ENCODE data around the gene RBM15. TPM values are rescaled to one million over a fixed set of nuclear protein-coding genes. Genes with fewer than 3 reads are reported as not detected.

Gene RBM15
- total RNA-seq, 1 experiment from 2014 or later = 36.1 TPM

DNA sequence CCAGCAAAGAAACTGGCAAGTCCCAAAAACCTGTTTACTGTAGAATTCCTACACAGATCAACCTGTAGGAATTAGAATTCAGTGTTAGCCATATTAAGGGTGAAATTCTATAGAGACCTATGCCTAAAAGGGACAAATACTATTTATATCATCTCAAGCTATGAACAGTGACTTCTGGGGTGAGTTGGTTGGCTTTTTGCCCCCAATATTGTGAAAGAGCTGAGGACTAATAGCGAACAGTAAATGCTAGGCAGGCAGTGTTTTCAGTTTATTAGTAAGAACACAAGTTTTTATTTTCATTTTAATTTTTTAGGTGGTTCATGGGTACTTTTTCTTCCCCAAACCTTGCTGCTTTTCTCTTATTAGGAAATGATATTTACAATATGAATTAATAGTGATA, 36.3 kb downstream of the RBM15 start:
- H3K36me3 Mint-ChIP-seq (ENCODE audit: insufficient read depth, unreplicated experiment) = peaks cover 24% of the 10 kb centered on the region
- BruUV-seq (replicated peaks) = no TSS peak
- intact Hi-C loops (cut with micrococcal nuclease; ENCODE audit: unreplicated experiment) = no loop called here

DNA sequence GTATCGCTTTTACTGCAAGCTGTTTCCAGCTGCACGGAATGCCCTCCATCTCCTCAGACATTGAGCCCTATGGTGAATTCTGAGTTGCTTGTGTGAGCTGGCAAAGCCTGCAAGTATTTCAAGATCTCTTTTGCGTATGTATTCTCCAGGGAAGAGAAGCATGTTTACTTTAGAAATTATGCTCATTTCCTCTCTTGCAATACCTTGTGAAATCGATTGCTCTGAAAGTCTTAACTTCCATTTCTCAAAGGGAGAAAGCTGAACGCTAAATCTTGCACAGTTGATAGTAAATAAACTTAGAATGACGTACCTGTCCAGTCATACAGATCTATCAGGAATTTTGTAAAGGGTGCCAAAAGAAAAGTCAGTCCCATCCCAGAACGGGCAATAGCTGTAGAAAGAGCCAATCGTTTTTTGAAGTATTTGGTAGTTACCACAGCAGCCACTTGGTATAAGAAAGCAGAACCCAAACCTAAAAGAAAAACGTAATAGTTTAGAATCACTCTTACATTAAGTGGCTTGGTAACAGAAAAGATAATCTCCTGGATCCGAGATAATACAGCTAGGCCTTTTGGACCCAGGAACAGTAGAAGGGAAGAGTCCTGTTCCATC, 41.6 kb downstream of the RBM15 start:
- H3K4me3 Mint-ChIP-seq (ENCODE audit: unreplicated experiment) = no peak overlapping the region
- H3K9me3 ChIP-seq = no peaks in the 10 kb centered on the region
- POLR2A ChIA-PET = interaction anchor here (0.5 kb wide), 1 partner anchor 13 kb away, joined by 9 read pairs; no protein-coding TSS in a partner anchor
- H3K4me1 ChIP-seq = no peaks in the 10 kb centered on the region
- H3K4me1 Mint-ChIP-seq (ENCODE audit: low read depth, unreplicated experiment) = no peaks in the 10 kb centered on the region
- no peaks in the 10 kb centered on the region for H3K27me3 Mint-ChIP-seq (ENCODE audit: insufficient read depth, unreplicated experiment)
- no peak overlapping the region for H3K27ac Mint-ChIP-seq (ENCODE audit: unreplicated experiment)
- H3K9me3 Mint-ChIP-seq (ENCODE audit: unreplicated experiment) = no peaks in the 10 kb centered on the region
- H3K4me3 ChIP-seq (ENCODE audit: low read depth, low read length) = no peak overlapping the region
- DNase-seq = no peak
- H3K27me3 ChIP-seq (replicated peaks; ENCODE audit: control insufficient read depth, insufficient read depth, low read length) = no peaks in the 10 kb centered on the region
- no TSS peak for BruUV-seq (replicated peaks)
- H3K36me3 Mint-ChIP-seq (ENCODE audit: insufficient read depth, unreplicated experiment) = peaks cover 5% of the 10 kb centered on the region
- H3K36me3 ChIP-seq (ENCODE audit: control insufficient read depth, insufficient read depth, low read length) = no peaks in the 10 kb centered on the region
- CTCF ChIA-PET = no interaction called here
- no peak for TF ChIP-seq CTCF (IDR thresholded peaks at IDR 0.05; ENCODE audit: insufficient read depth in 1 of 2, low read depth in 1 of 2, low read length in 1 of 2, severe bottlenecking in 1 of 2, unreplicated experiment in 1 of 2)
- intact Hi-C loops (cut with micrococcal nuclease; ENCODE audit: unreplicated experiment) = no loop called here

More for the DNA sequence above, 36.3 kb downstream of the RBM15 start:
- ChIA-PET CTCF (no interaction called here), POLR2A (no interaction called here)
- H3K9me3 Mint-ChIP-seq (ENCODE audit: unreplicated experiment) = no peaks in the 10 kb centered on the region
- TF ChIP-seq CTCF (IDR thresholded peaks at IDR 0.05; ENCODE audit: insufficient read depth in 1 of 2, low read depth in 1 of 2, low read length in 1 of 2, severe bottlenecking in 1 of 2, unreplicated experiment in 1 of 2) = no peak
- DNase-seq = no peak
- no peaks in the 10 kb centered on the region for H3K4me1 ChIP-seq
- no peaks in the 10 kb centered on the region for H3K27me3 ChIP-seq (replicated peaks; ENCODE audit: control insufficient read depth, insufficient read depth, low read length)
- no peak overlapping the region for H3K27ac Mint-ChIP-seq (ENCODE audit: unreplicated experiment)
- no peaks in the 10 kb centered on the region for H3K27me3 Mint-ChIP-seq (ENCODE audit: insufficient read depth, unreplicated experiment)
- H3K4me3 ChIP-seq (ENCODE audit: low read depth, low read length) = no peak overlapping the region
- H3K9me3 ChIP-seq = no peaks in the 10 kb centered on the region
- H3K4me1 Mint-ChIP-seq (ENCODE audit: low read depth, unreplicated experiment) = no peaks in the 10 kb centered on the region
- H3K4me3 Mint-ChIP-seq (ENCODE audit: unreplicated experiment) = no peak overlapping the region
- H3K36me3 ChIP-seq (ENCODE audit: control insufficient read depth, insufficient read depth, low read length) = no peaks in the 10 kb centered on the region

DNA sequence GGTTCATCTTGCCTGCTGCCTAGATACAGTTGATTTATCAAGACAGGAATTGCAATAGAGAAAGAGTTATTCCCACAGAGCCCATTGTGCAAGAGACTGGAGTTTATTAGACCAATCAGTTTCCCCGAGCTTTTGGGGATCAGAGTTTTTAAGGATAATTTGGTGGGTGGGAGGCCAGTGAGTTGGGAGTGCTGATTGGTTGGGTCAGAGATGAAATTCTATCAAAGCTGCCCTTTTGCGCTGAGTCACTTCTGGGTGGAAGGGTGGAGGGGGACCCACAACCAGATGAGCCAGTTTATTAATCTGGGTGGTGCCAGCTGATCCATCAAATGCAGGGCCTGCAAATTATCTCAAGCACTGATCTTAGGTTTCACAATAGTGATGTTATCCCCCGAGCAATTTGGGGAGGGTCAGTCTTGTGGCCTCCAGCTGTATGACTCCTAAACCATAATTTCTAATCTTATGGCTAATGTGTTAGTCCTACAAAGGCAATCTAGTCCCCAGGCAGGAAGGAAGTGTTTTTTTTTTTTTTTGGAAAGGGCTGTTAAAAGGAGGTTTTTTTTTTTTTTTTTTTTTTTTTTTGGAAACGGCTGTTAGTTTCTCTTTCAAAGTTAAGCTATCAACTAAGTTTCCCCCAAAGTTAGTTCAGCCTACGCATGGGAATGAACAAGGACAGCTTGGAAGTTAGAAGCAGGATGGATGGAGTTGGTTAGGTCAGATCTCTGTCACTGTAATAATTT, 44.2 kb downstream of the RBM15 start:
- Histone ChIP-seq H3K27me3 (replicated peaks; ENCODE audit: control insufficient read depth, insufficient read depth, low read length) (no peaks in the 10 kb centered on the region), H3K36me3 (ENCODE audit: control insufficient read depth, insufficient read depth, low read length) (no peaks in the 10 kb centered on the region), H3K9me3 (no peaks in the 10 kb centered on the region), H3K4me3 (ENCODE audit: low read depth, low read length) (no peak overlapping the region), H3K4me1 (no peaks in the 10 kb centered on the region)
- H3K9me3 Mint-ChIP-seq (ENCODE audit: unreplicated experiment) = no peaks in the 10 kb centered on the region
- no peak overlapping the region for H3K4me3 Mint-ChIP-seq (ENCODE audit: unreplicated experiment)
- H3K27me3 Mint-ChIP-seq (ENCODE audit: insufficient read depth, unreplicated experiment) = no peaks in the 10 kb centered on the region
- H3K27ac Mint-ChIP-seq (ENCODE audit: unreplicated experiment) = no peak overlapping the region
- no peaks in the 10 kb centered on the region for H3K4me1 Mint-ChIP-seq (ENCODE audit: low read depth, unreplicated experiment)
- H3K36me3 Mint-ChIP-seq (ENCODE audit: insufficient read depth, unreplicated experiment) = no peaks in the 10 kb centered on the region
- DNase-seq = no peak
- POLR2A ChIA-PET = no interaction called here
- no peak for TF ChIP-seq CTCF (IDR thresholded peaks at IDR 0.05; ENCODE audit: insufficient read depth in 1 of 2, low read depth in 1 of 2, low read length in 1 of 2, severe bottlenecking in 1 of 2, unreplicated experiment in 1 of 2)
- no TSS peak for BruUV-seq (replicated peaks)
- CTCF ChIA-PET = no interaction called here
- intact Hi-C loops (cut with micrococcal nuclease; ENCODE audit: unreplicated experiment) = no loop called here
